Endodermal cell (in vitro differentiated cells): ENCODE data around the gene ATP11B. TPM values are rescaled to one million over a fixed set of nuclear protein-coding genes. Genes with fewer than 3 reads are reported as not detected.

Source experiments
- DNase-seq: peaks from one replicate; pipeline ENCODE4 v3.0.0-alpha.2; 2017
- H3K27ac ChIP-seq: 2 replicates; pipeline ENCODE4 v1.5.1; 2013; ENCODE audit warnings: mild to moderate bottlenecking, low read depth, low read length, moderate library complexity
- H3K27me3 ChIP-seq: 2 replicates; pipeline ENCODE4 v1.6.1; 2013; ENCODE audit warnings: mild to moderate bottlenecking, low read length, moderate library complexity; ENCODE audit not compliant: insufficient read depth, control insufficient read depth, poor library complexity, severe bottlenecking
- H3K36me3 ChIP-seq: 2 replicates; pipeline ENCODE4 v1.7.0; 2013; ENCODE audit warnings: mild to moderate bottlenecking, low read length, moderate library complexity; ENCODE audit not compliant: control insufficient read depth, insufficient read depth
- H3K4me1 ChIP-seq: one replicate; pipeline ENCODE4 v1.7.0; 2013; ENCODE audit warnings: low read length; ENCODE audit not compliant: control insufficient read depth, insufficient read depth
- H3K4me3 ChIP-seq: 2 replicates; pipeline ENCODE4 v1.5.1; 2013; ENCODE audit warnings: mild to moderate bottlenecking, low read length, moderate library complexity
- H3K9ac ChIP-seq: 2 replicates; pipeline ENCODE4 v1.6.1; 2013; ENCODE audit warnings: mild to moderate bottlenecking, low read length, moderate library complexity; ENCODE audit not compliant: poor library complexity, severe bottlenecking; ENCODE audit errors: extremely low read depth
- H3K9me3 ChIP-seq: 2 replicates; pipeline ENCODE4 v1.6.1; 2013; ENCODE audit warnings: mild to moderate bottlenecking, low read length, moderate library complexity; ENCODE audit not compliant: control insufficient read depth
- H3K27ac Mint-ChIP-seq: 2 replicates; pipeline ENCODE4 v1.8.0; 2020; ENCODE audit warnings: mixed read lengths
- H3K27me3 Mint-ChIP-seq: 2 replicates; pipeline ENCODE4 v1.8.0; 2021; ENCODE audit warnings: mild to moderate bottlenecking, mixed read lengths; ENCODE audit not compliant: insufficient read depth
- H3K36me3 Mint-ChIP-seq: 2 replicates; pipeline ENCODE4 v1.8.0; 2020; ENCODE audit warnings: low read depth, mixed read lengths
- H3K4me1 Mint-ChIP-seq: 2 replicates; pipeline ENCODE4 v1.8.0; 2020; ENCODE audit warnings: mixed read lengths
- H3K4me3 Mint-ChIP-seq: 2 replicates; pipeline ENCODE4 v1.8.0; 2020; ENCODE audit warnings: mild to moderate bottlenecking, moderate library complexity, mixed read lengths
- H3K9me3 Mint-ChIP-seq: 2 replicates; pipeline ENCODE4 v1.8.0; 2020; ENCODE audit warnings: mild to moderate bottlenecking, mixed read lengths
- CTCF ChIP-seq: fragments of 200-600 bp; sonication (generic); conservative IDR thresholded peaks from 2 replicates; pipeline ENCODE4 v1.5.0; 2021; ENCODE audit warnings: antibody characterized with exemption, mild to moderate bottlenecking
- WGBS, 2 experiments: methylation state at CpG; one replicate each; pipeline versions ENCODE4 v1.1.5 to v1.1.7; 2013; ENCODE audit warnings: missing lambda C conversion rate in 2 of 2, mixed read lengths in 1 of 2; ENCODE audit not compliant: insufficient coverage in 1 of 2, insufficient read length in 1 of 2; 5-methylcytosine and 5-hydroxymethylcytosine counted together
- total RNA-seq, 2 donors: library from RNA; stranded (reverse); fragmentation: NEBNext Ultra II Directional in 1 of 2; extraction: Animal tissue kit (Norgen Biotek cat#: 25700) in 1 of 2; gene quantifications; 2 replicates in 1 of 2; 3 replicates in 1 of 2; pipeline ENCODE4 v1.2.1, GENCODE V29; 2021

The ATP11B gene
- total RNA-seq, 2 donors from 2014 or later: 23.6 to 27.8 TPM

DNA sequence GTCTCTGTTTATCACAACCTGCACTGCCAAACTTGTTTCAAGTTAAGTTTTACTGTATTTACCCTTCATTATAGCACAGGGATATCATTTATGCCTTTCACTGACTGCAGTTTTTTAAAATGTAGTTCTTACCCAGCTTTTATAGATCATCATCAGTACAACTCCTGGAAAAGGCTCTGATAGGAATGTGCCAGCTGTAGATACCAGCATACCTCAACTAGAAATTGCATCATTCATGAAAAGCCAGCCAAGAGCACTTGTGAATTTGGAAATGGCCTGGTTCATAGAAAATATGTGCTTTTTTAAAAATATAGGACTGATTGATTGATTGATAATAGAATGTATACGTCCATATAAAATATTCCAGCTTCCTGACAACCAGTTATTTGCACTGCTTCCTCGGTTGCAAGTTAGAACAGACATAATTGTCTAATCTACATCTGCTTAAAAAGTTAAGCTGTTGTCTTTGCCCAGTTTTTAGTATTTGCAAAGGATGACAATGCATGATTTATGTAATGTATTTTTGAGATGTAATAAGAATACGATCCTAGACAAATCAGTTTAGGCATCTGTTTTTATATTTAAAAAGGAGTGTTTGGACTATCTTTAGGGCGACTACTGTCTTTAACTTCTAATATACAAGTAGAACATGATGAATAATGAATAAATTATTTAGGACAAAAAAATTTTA is 128.5 kb downstream of the ATP11B start:
- no peak overlapping the region for H3K27ac Mint-ChIP-seq
- peaks cover 20% of the 10 kb centered on the region for H3K36me3 Mint-ChIP-seq
- no peak overlapping the region for H3K4me3 Mint-ChIP-seq
- peaks cover 7% of the 10 kb centered on the region for H3K4me1 Mint-ChIP-seq
- DNase-seq: no peak
- TF ChIP-seq CTCF: no peak
- Histone ChIP-seq H3K9me3 (peaks cover 7% of the 10 kb centered on the region), H3K4me1 (peaks cover 9% of the 10 kb centered on the region), H3K4me3 (no peak overlapping the region), H3K9ac (no peak overlapping the region), H3K27me3 (no peaks in the 10 kb centered on the region), H3K27ac (no peak overlapping the region), H3K36me3 (no peaks in the 10 kb centered on the region)
- no peaks in the 10 kb centered on the region for H3K9me3 Mint-ChIP-seq
- WGBS, 2 experiments: 95 to 100% methylated on average over 1 to 3 of the region's 4 CpGs
- H3K27me3 Mint-ChIP-seq: no peaks in the 10 kb centered on the region

DNA sequence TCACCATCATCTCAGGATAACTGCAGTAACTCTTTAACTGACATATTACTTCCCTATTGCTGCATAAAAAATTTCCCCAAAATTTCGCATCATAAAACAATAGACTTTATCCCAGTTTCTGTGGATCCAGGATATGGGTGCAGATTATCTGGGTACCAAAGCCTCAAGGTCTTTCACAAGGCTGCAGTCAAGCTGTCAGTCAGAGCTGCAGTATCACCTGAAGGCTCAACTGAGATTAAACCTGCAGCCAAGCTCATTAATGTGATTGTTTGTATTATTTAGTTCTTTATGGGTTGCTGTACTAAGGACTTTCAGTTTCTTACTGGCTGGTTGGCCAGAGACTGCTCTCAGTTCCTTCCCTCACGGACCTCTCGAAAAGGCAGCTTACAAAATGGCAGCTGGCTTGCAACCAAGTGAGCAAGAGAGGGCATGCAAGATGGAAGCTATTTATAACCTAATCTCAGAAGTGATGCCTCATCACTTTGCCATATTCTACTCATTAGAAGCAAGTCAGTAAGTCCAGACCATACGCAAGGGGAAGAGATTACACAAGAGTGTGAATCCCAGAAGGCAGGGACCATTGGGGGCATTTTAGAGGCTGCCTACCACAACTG is 132.1 kb downstream of the ATP11B start:
- no peak overlapping the region for H3K9ac ChIP-seq
- H3K9me3 ChIP-seq: peaks cover 7% of the 10 kb centered on the region
- Mint-ChIP-seq H3K4me3 (no peak overlapping the region), H3K9me3 (no peaks in the 10 kb centered on the region), H3K27me3 (no peaks in the 10 kb centered on the region), H3K36me3 (peaks cover 34% of the 10 kb centered on the region), H3K27ac (no peak overlapping the region), H3K4me1 (peaks cover 6% of the 10 kb centered on the region)
- peaks cover 2% of the 10 kb centered on the region for H3K4me1 ChIP-seq
- TF ChIP-seq CTCF: no peak
- H3K36me3 ChIP-seq: no peaks in the 10 kb centered on the region
- no peak overlapping the region for H3K27ac ChIP-seq
- no peaks in the 10 kb centered on the region for H3K27me3 ChIP-seq
- 92 to 100% methylated on average over 2 to 4 of the region's 4 CpGs for WGBS, 2 experiments
- DNase-seq: no peak
- no peak overlapping the region for H3K4me3 ChIP-seq

GRCh38 chr3:182925944-182926337 is 132.6 kb downstream of the ATP11B start:
- DNase-seq: no peak
- no peaks in the 10 kb centered on the region for H3K9me3 Mint-ChIP-seq
- Histone ChIP-seq H3K9me3 (peaks cover 7% of the 10 kb centered on the region), H3K36me3 (no peaks in the 10 kb centered on the region), H3K27ac (no peak overlapping the region), H3K9ac (no peak overlapping the region), H3K4me3 (no peak overlapping the region), H3K27me3 (no peaks in the 10 kb centered on the region), H3K4me1 (no peaks in the 10 kb centered on the region)
- no peak for TF ChIP-seq CTCF
- H3K4me1 Mint-ChIP-seq: peaks cover under 1% of the 10 kb centered on the region
- no peaks in the 10 kb centered on the region for H3K27me3 Mint-ChIP-seq
- H3K27ac Mint-ChIP-seq: no peak overlapping the region
- no peak overlapping the region for H3K4me3 Mint-ChIP-seq
- 92 to 100% methylated on average over 2 to 3 of the region's 3 CpGs for WGBS, 2 experiments
- peaks cover 35% of the 10 kb centered on the region for H3K36me3 Mint-ChIP-seq
